ENCODE data around the gene DGCR6.
"Not testable (repeated sequence)": the region's sequence is repeated elsewhere in the genome, so short reads cannot be mapped to it uniquely, and the experiment has no call there.

DGCR6 gene

GRCh38 chr22:18961201-18961600, 55.1 kb downstream of the DGCR6 start:
- DNase-seq = not testable (repeated sequence)

All from suppressor macrophage treated with lipopolysaccharide for 1 hour (primary cell).